ENCODE results near the gene CCL7. TPM values are rescaled to one million over a fixed set of nuclear protein-coding genes. Genes with fewer than 3 reads are reported as not detected.
A peak's percentile ranks its signal among the peaks of the same experiment; 100 is the strongest.

Gene CCL7
- total and polyA plus RNA-seq, 2 experiments from 2014 or later: 0.69 TPM; not detected in 1

GRCh38 chr17:34251186-34251585, 18.8 kb upstream of the CCL7 start:
- 89% methylated on average over 3 of the region's 3 CpGs for WGBS (ENCODE audit: low lambda C conversion rate, missing lambda C conversion rate)
- Histone ChIP-seq H3K4me3 (no peak overlapping the region), H3K79me2 (no peaks in the 10 kb centered on the region), H4K20me1 (ENCODE audit: insufficient read depth, poor library complexity, severe bottlenecking) (no peaks in the 10 kb centered on the region), H3K27ac (no peak overlapping the region), H3K36me3 (replicated peaks; ENCODE audit: insufficient read depth, low read depth) (no peaks in the 10 kb centered on the region), H3K27me3 (no peaks in the 10 kb centered on the region), H3K9me2 (replicated peaks; ENCODE audit: insufficient read depth) (no peaks in the 10 kb centered on the region), H2AFZ (no peak overlapping the region), H3K4me1 (ENCODE audit: insufficient read depth) (peaks cover 58% of the 10 kb centered on the region), H3K9me3 (ENCODE audit: low read depth) (no peaks in the 10 kb centered on the region), H3K4me2 (no peak overlapping the region)
- DNase-seq (ENCODE audit: low spot score): no peak
- TF ChIP-seq CTCF (IDR thresholded peaks at IDR 0.05; ENCODE audit: poor library complexity) (no peak), EZH2phosphoT487 (IDR thresholded peaks at IDR 0.05; ENCODE audit: low read depth, severe bottlenecking, unreplicated experiment) (no peak), EZH2 (IDR thresholded peaks at IDR 0.05; ENCODE audit: borderline replicate concordance) (no peak)

- no peaks in the 10 kb centered on the region for H3K9me2 ChIP-seq (replicated peaks; ENCODE audit: insufficient read depth)
- H4K20me1 ChIP-seq (ENCODE audit: insufficient read depth, poor library complexity, severe bottlenecking): no peaks in the 10 kb centered on the region
- H2AFZ ChIP-seq: no peak overlapping the region
- H3K9me3 ChIP-seq (ENCODE audit: low read depth): no peaks in the 10 kb centered on the region
- H3K36me3 ChIP-seq (replicated peaks; ENCODE audit: insufficient read depth, low read depth): no peaks in the 10 kb centered on the region
- no peak for DNase-seq (ENCODE audit: low spot score)
- H3K4me1 ChIP-seq (ENCODE audit: insufficient read depth): peaks cover 58% of the 10 kb centered on the region
- H3K27me3 ChIP-seq: no peaks in the 10 kb centered on the region
- H3K27ac ChIP-seq: peak overlapping the region; percentile 59
- no peak overlapping the region for H3K4me3 ChIP-seq
- TF ChIP-seq CTCF (IDR thresholded peaks at IDR 0.05; ENCODE audit: poor library complexity) (no peak), EZH2 (IDR thresholded peaks at IDR 0.05; ENCODE audit: borderline replicate concordance) (no peak), EZH2phosphoT487 (IDR thresholded peaks at IDR 0.05; ENCODE audit: low read depth, severe bottlenecking, unreplicated experiment) (no peak)
- H3K79me2 ChIP-seq: no peaks in the 10 kb centered on the region
- 61% methylated on average over 5 of the region's 5 CpGs for WGBS (ENCODE audit: low lambda C conversion rate, missing lambda C conversion rate)
- peak overlapping the region; percentile 46 for H3K4me2 ChIP-seq
These were observed 18.0 kb upstream of the CCL7 start for GRCh38 chr17:34252095-34252443.

- Histone ChIP-seq H3K4me1 (ENCODE audit: insufficient read depth) (peaks cover 58% of the 10 kb centered on the region), H3K79me2 (no peaks in the 10 kb centered on the region), H3K36me3 (replicated peaks; ENCODE audit: insufficient read depth, low read depth) (no peaks in the 10 kb centered on the region), H3K27ac (peak overlapping the region; percentile 88), H4K20me1 (ENCODE audit: insufficient read depth, poor library complexity, severe bottlenecking) (no peaks in the 10 kb centered on the region), H3K27me3 (no peaks in the 10 kb centered on the region), H3K4me3 (no peak overlapping the region), H3K9me2 (replicated peaks; ENCODE audit: insufficient read depth) (no peaks in the 10 kb centered on the region), H3K4me2 (peak overlapping the region; percentile 46), H3K9me3 (ENCODE audit: low read depth) (no peaks in the 10 kb centered on the region), H2AFZ (no peak overlapping the region)
- no peak for TF ChIP-seq CTCF (IDR thresholded peaks at IDR 0.05; ENCODE audit: poor library complexity)
- TF ChIP-seq EZH2phosphoT487 (IDR thresholded peaks at IDR 0.05; ENCODE audit: low read depth, severe bottlenecking, unreplicated experiment): no peak
- TF ChIP-seq EZH2 (IDR thresholded peaks at IDR 0.05; ENCODE audit: borderline replicate concordance): no peak
- WGBS (ENCODE audit: low lambda C conversion rate, missing lambda C conversion rate): 31% methylated on average over 6 of the region's 6 CpGs
- DNase-seq (ENCODE audit: low spot score): peak; percentile 84
These were observed 17.4 kb upstream of the CCL7 start for GRCh38 chr17:34252444-34253138.

All from hepatocyte (in vitro differentiated cells).